Limb (tissue), 2 donors: ENCODE measurements around the gene DNMBP.
"Not testable (repeated sequence)": the region's sequence is repeated elsewhere in the genome, so short reads cannot be mapped to it uniquely, and the experiment has no call there.

Experiments
- DNase-seq, 2 donors: peaks; one replicate each; pipeline ENCODE4 v3.0.0-alpha.2; 2016; ENCODE audit errors: extremely low spot score in 2 of 2

Gene DNMBP

DNA sequence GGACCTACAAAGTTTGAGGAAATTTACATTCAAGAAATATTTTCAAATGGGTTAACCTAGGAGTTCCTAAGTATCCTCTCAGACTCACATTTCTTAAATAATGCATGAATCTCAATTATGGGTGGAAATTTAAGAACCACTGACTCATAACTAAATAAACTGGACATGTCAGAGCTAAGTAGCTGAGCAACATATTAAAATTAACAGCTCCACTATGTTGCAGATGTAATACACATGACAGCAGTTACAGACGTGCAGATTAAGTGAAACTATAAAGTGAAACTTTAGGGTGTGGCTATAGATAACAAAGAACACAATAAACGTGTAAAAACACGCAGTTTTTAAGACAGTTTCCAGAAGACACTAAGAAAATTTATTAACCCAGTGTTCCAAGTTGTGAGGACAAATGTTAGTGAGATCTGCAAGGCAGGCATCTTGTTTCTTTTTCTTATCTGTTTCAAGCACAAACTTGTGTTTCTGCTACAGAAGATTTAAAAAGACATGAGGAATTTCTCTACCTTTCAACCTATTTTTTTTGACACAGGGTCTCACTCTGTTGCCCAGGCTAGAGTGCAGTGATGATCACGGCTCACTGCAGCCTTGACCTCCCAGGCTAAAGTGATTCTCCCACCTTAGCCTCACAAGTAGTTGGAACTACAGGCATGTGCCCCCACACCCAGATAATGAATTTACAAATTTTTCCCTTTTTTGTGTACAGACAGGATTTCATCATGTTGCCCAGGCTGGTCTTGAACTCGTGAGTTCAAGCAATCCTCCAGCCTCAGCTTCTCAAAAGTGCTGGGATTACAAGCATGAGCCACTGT lies 25.3 kb downstream of the DNMBP start:
- no peak for DNase-seq

DNA sequence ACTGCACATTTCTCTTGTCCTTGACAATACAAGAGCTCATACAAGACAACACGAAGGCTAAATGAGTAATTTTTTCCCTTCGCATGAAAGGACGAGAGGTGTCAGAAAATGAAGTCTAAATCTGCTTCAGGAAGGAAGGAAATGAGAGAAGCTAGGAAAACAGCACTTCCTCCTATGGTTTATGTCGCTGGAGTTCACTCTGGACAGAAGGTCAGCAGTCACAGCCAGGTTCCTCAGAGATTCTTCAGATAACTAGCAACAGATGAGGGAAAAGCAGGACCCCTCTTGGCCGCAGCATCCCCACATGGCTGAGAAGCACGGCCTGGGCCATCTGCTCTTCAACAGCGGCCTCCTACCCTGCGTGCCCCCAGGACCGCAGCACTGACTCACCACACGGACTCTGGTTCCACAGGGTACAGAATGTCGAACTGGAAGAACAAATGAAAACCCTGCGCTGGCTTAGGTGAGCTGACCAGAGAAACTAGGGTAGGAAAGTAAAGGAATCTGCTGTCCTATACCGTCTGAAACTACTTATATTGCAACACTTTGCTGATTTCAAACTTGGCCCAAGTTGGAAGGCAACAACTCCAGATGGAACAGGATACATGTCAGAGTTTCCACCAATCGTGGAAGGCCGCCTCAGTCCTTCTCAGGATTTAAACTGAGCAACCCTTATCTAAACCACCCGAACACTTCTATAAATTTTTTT lies 26.3 kb downstream of the DNMBP start:
- DNase-seq: peak; percentile 34 to 58

DNA sequence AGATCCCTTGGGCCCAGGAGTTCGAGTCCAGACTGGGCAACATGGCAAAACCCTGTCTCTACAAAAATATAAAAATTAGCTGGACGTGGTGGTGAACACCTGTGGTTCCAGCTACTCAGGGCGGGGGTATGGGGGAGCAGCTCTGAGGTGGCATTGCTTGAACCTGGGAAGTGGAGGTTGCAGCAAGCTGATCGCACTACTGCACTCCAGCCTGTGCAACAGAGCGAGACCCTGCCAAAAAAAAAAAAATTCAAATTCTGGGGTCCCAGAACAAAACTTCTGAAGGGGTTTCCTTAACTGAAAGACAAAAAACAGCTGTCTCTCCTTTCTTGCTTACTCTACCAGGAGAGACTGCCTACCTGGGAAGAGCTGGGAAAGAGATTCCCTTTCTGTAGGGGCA lies 27.0 kb downstream of the DNMBP start:
- DNase-seq: no peak

DNA sequence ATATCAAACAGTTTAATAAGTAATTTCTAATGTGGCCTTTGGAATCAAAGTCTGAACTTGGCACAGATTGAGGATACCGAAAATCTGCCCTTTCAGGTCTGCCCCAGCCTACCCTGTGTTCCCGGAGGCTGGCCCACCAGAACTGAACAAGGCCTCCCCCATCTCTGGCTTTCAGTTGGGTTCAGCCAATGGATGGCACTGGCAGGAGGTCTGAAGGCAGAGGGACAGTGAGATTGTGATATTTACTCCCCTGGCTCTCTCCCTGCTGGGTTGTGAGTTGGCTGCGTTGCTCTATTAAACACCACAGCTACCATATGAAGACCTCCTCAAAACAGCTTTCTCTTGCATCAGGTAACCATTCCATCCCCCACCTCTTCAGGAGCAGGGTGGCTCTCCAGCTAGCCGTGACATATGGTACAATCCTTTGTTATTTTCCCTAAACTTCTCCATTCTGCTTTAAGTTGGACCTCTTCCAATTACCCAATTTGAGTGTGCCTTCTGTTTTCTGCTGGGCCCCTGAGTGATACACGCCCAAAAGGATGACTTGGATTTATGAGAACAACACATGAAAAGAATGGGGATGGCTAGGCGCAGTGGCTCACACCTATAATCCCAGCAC lies 28.1 kb downstream of the DNMBP start:
- no peak for DNase-seq

DNA sequence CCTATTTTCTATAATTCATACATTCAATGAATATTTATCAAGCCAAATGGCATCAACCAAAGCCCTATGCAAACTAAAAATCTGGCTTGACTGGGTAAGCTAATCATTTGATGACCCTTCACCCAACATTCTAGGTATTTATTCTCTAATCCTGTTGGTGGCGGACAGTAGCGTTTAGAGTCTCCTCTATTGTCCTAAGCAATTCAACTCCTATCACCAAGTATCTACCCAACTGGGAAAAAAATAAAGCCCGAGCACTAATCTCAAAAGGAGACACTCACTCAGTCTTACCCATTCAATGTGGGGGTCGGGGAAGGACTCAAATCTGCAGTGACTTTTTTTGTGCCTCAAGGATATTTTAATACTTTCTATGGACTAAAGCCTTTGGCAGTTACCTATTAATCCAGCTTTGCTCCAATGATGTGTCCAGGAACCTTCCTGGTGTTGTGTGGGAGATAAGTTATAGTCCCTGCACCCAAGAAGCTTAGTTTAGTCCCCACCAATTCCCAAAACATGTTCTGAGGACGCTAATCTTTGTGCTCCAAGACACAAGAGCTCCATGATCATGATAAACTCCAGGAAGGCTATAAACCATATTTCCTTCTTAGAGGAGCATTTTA lies 30.6 kb downstream of the DNMBP start:
- no peak for DNase-seq

DNA sequence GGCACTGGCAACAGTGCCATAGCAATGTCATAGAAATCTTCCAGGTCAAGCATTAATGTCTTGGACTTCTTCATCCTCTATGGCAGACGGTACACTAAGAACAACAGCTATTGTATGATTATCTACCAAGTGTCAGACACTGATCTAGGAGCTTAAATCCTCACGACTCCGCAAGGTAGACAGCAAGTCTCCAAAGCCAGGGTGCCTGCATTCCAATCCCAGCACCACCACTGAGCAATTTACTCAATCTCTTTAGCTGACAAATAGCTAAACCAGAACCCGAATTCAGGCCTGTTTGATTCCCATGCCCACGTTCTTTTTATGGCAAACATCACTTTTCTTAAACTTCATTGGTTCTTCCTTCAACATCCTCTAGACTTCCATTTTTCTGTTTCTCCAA lies 31.8 kb downstream of the DNMBP start:
- DNase-seq: no peak

DNA sequence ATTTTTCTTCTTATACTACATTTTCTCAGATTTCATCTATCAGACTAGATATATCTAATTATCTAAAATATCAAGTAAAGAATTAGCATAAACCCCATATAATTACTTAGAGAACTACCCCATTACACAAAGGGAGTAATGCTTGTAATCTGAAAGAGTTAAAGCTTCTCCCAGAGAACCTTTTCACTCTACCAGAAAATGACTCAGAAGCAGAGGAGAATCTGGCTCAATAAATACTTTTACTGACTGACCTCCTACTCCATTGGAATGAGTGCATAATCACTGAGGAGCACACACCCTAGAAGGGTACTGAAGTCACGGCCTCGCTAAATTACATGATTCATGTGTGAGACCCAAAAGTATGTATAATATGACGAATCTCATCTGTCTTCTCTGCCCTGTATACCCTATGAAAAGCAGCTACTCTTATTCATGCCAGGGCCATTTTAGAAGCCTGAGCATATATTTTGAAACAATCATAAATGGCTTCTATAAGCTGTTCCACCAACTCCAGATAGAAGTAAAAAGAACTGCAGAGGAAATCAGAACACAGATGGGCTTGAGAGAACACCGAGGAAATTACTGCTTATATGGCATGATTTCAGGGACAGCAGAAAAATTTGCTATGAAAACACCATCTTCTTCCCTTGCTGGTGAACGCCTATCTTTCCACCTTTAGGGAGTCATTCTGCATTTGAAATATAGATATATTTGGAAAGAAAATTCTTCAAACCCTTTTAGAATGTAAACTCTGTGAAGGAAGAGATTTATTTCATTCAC lies 32.7 kb downstream of the DNMBP start:
- peak in 1 of 2 donors; percentile 67 for DNase-seq

DNA sequence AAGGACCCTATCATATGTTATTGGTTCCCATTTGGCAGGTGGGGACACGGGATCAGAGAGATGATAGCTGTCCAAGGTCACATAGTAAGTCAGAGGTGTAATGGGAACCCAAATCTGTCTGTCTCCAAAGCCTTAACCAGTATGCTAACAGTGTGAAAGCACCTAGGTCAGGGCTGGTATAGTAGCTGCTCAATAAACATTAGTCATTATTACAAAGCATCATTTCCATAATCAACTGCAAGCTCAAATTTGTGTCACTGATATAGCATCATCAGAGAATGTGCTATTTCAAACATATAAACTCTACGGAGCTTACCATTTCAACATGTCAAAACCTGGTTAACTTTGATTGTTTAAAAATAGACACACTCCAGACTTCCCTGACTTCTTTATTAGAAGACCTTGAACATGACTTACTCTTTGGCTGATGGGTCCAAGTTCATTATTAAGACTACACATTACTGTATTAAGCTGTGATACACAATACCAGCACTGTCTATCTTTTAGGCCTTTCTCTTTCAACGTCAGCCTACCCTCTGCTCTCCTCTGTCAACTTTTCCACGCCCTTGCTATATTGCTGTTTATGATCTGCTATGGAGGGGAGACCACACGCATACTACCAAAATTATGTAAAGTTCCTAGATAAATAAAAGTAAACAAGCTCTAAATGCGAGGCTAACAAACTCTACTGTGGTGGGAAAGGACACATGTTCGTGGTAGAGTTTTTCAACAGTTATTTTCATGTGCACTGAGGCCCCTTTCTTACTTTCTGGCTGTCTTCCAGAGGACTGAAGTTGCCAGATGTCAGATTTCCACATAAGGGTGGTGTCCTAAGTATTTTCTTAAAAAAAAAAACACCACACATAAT lies 33.6 kb downstream of the DNMBP start:
- peak in 1 of 2 donors; percentile 84 for DNase-seq

DNA sequence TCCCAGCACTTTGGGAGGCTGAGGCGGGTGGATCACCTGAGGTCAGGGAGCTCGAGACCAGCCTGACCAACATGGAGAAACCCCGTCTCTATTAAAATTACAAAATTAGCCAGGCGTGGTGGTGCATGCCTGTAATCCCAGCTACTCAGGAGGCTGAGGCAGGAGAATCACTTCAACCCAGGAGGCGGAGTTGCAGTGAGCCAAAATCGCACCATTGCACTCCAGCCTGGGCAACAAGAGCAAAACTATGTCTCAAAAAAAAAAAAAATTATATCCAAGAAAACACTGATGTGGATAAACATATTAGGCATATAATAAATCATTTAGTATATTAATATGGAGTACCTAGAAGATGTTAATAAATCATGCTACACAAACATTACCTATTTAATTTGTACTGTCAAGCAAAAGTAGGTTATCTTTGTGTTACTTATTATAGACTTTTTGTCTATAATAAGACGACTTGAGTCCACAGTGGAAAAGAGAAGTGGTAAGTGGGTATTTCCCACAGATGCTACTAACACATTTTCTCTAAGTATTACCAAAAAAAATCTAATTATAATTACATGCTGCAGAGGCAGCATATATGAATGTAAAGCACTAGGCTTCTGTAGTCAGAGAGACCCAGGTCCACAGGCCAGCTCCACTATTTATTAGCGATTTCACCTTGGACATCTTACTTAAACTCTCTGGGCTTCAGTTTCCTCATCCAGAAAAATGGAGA lies 34.5 kb downstream of the DNMBP start:
- DNase-seq: no peak

DNA sequence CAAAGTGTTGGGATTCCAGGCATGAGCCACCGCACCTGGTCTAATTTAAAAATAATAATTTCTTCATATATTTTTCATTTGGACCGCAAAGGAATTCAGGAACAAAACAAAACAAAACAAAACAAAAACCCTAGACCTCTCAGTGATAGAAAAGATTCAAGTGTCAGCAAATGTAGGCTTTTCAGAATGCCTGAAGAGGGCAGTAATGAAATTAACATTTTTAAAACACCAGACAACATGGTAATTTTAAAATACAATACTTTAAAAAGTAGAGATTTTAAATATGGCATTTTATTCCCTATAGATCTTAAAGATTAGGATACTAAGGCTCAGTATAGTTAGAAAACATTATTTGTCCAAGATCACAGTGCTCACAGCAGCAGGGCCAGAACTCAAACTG lies 36.6 kb downstream of the DNMBP start:
- DNase-seq: no peak

DNA sequence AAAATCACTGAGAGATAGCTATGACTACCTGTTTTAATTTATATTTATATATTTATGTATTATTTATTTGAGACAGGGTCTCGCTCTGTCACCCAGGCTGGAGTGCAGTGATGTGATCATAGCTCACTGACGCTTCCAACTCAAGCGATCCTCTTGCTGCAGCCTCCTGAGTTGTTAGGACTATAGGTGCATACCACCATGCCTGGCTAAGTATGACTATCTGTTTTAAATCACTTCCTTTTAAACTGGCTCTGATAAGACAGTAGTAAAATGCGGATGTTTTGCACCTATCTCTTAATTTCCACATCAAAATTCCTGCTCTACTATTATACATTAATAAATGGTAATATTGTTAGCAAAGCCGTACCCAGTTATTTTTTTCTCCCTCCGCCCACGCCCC lies 41.8 kb downstream of the DNMBP start:
- no peak for DNase-seq

DNA sequence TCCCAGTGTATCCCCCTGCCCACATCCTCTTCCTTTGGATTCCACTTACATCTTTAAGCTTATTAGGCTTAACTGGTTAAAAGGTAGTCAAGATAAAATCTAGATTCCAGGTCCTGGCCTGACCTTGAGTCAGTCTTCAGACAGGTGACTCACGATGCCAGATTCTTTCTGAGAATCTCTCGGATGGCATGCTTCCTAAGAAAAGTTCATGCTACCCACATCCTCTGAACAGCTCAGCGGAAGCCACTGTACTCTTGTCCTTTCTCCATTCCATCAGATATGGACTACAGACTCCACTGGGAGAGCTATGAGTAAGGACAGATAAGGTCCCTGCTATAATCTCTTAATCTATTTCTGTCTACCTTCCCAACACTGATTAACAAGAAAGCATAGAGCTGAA lies 43.4 kb downstream of the DNMBP start:
- DNase-seq: no peak

DNA sequence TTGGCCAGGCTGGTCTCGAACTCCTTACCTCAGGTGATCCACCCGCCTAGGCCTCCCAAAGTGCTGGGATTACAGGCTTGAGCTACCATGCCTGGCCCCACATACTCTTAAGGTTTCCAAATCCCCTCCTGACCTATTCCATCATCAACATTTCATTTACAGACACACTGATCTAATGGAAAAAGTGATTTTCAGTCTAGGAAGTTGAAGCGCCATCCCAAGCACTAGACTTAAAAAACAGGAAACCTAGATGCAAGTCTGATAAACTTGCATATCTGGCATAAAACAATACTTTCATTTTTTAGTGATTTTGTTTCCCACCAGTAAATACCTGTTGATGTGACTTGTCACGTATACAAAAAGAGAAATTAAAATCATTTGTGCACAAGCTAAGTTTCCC lies 44.0 kb downstream of the DNMBP start:
- DNase-seq: no peak

DNA sequence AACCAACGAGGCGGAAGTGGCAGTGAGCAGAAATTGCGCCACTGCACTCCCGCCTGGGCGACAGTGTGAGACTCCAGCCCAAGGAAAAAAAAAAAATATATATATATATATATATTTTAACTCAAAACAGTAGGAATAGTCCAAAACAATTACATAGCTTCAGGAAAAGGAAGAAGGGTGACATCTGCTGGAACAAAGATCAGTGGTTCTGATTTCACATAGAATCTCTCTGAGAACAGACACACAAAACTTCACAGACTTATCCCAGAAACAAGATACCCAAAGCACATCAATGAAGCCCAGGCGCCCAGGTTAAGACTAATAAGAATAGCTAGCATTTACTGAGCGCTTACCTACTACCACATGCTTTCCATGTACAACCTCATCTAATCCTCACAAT lies 45.0 kb downstream of the DNMBP start:
- DNase-seq: no peak

DNA sequence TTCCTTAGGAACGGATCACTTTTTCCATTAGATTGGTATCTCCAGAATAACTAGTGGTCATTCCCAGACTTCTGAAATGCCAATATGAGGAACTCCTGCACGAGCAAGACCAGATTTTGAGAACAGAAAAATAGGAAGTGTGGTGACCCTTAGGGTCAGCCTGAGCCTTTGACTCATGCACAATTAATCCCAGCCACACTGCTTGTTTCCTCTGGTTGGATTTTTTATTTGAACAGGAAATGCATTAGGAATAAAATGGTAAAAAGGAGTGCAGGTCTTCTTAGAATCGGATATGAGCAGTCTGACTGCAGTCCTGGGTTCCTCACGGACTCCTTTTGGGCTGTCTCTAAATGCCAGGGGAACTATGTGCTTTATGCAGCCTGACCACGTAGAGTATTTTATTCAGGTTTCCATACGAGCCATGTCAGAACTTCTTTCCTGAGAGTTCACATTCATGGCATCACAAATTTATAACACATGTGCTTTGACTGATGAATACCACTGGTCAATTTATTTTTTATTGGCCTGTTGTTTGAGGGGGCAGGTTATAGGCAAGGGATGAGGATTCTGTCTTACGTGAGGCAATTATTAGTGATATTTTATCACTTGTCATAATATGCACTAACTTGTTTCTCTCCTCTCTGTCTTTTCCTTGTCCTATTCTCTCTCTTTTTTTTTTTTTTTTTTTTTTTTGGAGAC lies 46.1 kb downstream of the DNMBP start:
- not testable (repeated sequence) for DNase-seq

DNA sequence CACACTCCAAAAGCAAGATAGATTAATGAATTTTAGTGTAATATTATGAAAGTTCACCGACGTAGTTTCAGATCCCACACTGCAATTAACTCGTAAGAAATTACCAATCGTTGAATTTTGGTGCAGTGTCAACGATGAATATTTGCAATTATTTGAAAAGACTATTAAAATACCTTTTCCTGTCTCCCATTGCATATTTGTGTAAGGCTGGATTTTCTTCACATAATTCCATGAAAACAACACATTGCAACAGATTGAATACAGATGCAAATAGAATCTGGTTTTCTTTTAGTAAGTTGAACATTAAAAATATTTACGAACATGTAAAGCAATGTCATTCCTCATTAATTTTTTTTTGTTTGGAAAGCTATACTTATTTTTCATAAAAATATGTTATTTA lies 50.9 kb downstream of the DNMBP start:
- no peak for DNase-seq

DNA sequence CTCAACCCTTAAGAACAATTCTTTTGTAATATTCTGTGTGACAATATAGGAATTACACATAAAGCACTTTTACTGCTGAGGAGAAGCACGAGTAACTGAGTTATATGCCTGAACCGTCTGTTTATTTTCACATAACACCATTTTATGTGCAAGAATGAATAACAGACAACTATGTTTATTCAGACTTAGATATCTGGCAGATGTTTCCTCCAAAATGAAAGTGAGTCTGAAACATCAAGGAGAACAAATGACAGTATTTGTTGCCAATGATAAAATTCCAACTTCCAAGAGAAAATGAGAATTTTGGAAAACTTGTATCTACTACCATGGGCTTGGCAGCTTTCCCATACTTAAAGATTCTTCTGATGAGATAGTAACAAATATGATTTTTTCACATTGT lies 51.4 kb downstream of the DNMBP start:
- peak in 1 of 2 donors; percentile 25 for DNase-seq

DNA sequence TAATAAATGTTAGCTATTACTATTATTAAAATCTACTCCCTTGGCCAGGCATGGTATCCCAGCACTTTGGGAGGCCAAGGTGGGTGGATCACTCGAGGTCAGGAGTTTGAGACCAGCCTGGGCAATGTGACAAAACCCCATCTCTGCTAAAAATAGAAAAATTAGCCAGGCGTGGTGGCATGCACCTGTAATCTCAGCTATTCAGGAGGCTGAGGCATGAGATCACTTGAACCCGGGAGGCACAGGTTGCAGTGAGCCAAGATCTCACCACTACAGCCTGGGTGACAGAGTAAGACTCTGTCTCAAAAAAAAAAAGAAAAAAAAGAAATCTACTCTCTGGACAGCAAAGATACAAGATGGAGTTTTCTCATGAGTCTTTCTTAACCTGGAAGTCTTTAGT lies 56.2 kb downstream of the DNMBP start:
- not testable (repeated sequence) for DNase-seq

DNA sequence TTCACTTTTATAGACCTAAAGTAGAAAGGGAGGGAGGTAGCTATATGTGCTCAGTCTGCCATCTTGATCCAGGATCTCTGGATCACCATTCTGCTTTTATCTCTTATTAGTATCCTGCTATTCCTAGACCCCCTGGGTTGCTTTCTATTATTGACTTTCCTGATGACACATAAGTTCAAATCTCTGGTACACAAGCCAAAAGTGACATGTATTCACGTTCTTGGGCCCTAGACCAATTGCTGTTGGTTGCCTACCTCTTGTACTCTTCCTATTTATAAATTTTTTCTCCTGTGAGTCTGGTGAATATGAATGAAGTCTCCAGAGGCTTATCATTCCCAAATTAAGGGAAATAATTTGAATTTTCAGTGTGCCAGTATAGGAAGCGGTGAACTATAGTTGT lies 56.9 kb downstream of the DNMBP start:
- no peak for DNase-seq
